SKM-1 treated with dmso at 0.1 percent for 144 hours (cell line): ENCODE data around the gene KRTAP5-8.
"Not testable (repeated sequence)": the region's sequence is repeated elsewhere in the genome, so short reads cannot be mapped to it uniquely, and the experiment has no call there.

Source experiments
- DNase-seq: peaks from one replicate; lab custom pipeline; 2025; ENCODE audit not compliant: unreplicated experiment; lab: John Stamatoyannopoulos, UW

Gene KRTAP5-8

GRCh38 chr11:71505781-71506180 is 32.0 kb upstream of the KRTAP5-8 start:
- no peak for DNase-seq

GRCh38 chr11:71507102-71507501 is 30.7 kb upstream of the KRTAP5-8 start:
- DNase-seq, result no peak

- no peak for DNase-seq
Measured at GRCh38 chr11:71518506-71519471, 19.0 kb upstream of the KRTAP5-8 start.

- no peak for DNase-seq
Measured at GRCh38 chr11:71519546-71519945, 18.3 kb upstream of the KRTAP5-8 start.

- DNase-seq, result no peak
Measured at GRCh38 chr11:71525188-71525937, 12.5 kb upstream of the KRTAP5-8 start.

- DNase-seq, result no peak
Measured at GRCh38 chr11:71525938-71526495, 11.8 kb upstream of the KRTAP5-8 start.

- not testable (repeated sequence) for DNase-seq
Measured at GRCh38 chr11:71526796-71527575, 10.8 kb upstream of the KRTAP5-8 start, which contains the start of gene KRTAP5-7. KRTAP5-7 (plus strand) TSS chr11:71527267; CDS start chr11:71527301, 34 bp downstream.

- DNase-seq, result no peak
Measured at GRCh38 chr11:71527576-71528210, 10.1 kb upstream of the KRTAP5-8 start.

- no peak for DNase-seq
Measured at GRCh38 chr11:71530602-71531001, 7.2 kb upstream of the KRTAP5-8 start.

GRCh38 chr11:71532036-71532610 is 5.7 kb upstream of the KRTAP5-8 start:
- DNase-seq, result no peak

GRCh38 chr11:71534711-71535608 is 2.9 kb upstream of the KRTAP5-8 start:
- not testable (repeated sequence) for DNase-seq

GRCh38 chr11:71535825-71536224 is 2.0 kb upstream of the KRTAP5-8 start:
- no peak for DNase-seq

- DNase-seq, result no peak
Measured at GRCh38 chr11:71537537-71537936, 288 bp upstream of the KRTAP5-8 start.

- DNase-seq, result no peak
Measured at GRCh38 chr11:71538666-71538990, 803 bp downstream of the KRTAP5-8 start.

- no peak for DNase-seq
Measured at GRCh38 chr11:71539017-71539416, 1.2 kb downstream of the KRTAP5-8 start.

GRCh38 chr11:71539971-71540370 is 2.1 kb downstream of the KRTAP5-8 start:
- not testable (repeated sequence) for DNase-seq

- not testable (repeated sequence) for DNase-seq
Measured at GRCh38 chr11:71540521-71541304, 2.9 kb downstream of the KRTAP5-8 start.

GRCh38 chr11:71542382-71542781 is 4.6 kb downstream of the KRTAP5-8 start:
- DNase-seq, result no peak
